LNCaP clone FGC (cell line): ENCODE measurements around the gene CTRL.
A peak's percentile ranks its signal among the peaks of the same experiment; 100 is the strongest.

Experiments used
- DNase-seq: peaks from one replicate; pipeline ENCODE4 v3.0.0-alpha.2; 2011; ENCODE audit warnings: low read depth
- H3K4me3 ChIP-seq: 2 replicates; pipeline ENCODE4 v1.5.1; 2011; ENCODE audit warnings: mild to moderate bottlenecking, low read depth, low read length, control low read depth
- CTCF ChIP-seq: IDR thresholded peaks from 2 replicates; pipeline ENCODE4 v1.5.1; 2012; ENCODE audit warnings: mild to moderate bottlenecking; ENCODE audit not compliant: control insufficient read depth, insufficient read depth; ENCODE audit errors: extremely low read depth

The CTRL gene

GRCh38 chr16:67943619-67944504 is 12.2 kb upstream of the CTRL start, which contains the start of gene LCAT:
TSS of gene LCAT (minus strand) at chr16:67944120. CDS start at chr16:67944101, 19 bp downstream.
- no peak for TF ChIP-seq CTCF
- no peak for DNase-seq
- H3K4me3 ChIP-seq, result no peak within 1 kb of the TSS

GRCh38 chr16:67943256-67943618 is 11.6 kb upstream of the CTRL start:
- DNase-seq, result no peak
- TF ChIP-seq CTCF, result no peak
- H3K4me3 ChIP-seq, result no peak overlapping the region

GRCh38 chr16:67942510-67943255 is 11.0 kb upstream of the CTRL start:
- H3K4me3 ChIP-seq, result no peak overlapping the region
- TF ChIP-seq CTCF, result no peak
- no peak for DNase-seq

GRCh38 chr16:67942200-67942509 is 10.5 kb upstream of the CTRL start:
- no peak overlapping the region for H3K4me3 ChIP-seq
- no peak for DNase-seq

GRCh38 chr16:67941469-67942199 is 10.0 kb upstream of the CTRL start:
- DNase-seq, result no peak

More at GRCh38 chr16:67942200-67942509, 10.5 kb upstream of the CTRL start:
- TF ChIP-seq CTCF, result peak; percentile 73

GRCh38 chr16:67940446-67941089 is 8.9 kb upstream of the CTRL start:
- no peak for DNase-seq
- no peak overlapping the region for H3K4me3 ChIP-seq
- TF ChIP-seq CTCF, result no peak

More at GRCh38 chr16:67941469-67942199, 10.0 kb upstream of the CTRL start:
- H3K4me3 ChIP-seq, result no peak overlapping the region
- TF ChIP-seq CTCF, result no peak
